Measurements from ENCODE around the gene CDH2.
A peak's percentile ranks its signal among the peaks of the same experiment; 100 is the strongest.

Gene CDH2

GRCh38 chr18:28040716-28041115 is 136.2 kb downstream of the CDH2 start:
- DNase-seq: no peak

- no peak for DNase-seq
These were observed 136.7 kb downstream of the CDH2 start for GRCh38 chr18:28040211-28040610.

DNA sequence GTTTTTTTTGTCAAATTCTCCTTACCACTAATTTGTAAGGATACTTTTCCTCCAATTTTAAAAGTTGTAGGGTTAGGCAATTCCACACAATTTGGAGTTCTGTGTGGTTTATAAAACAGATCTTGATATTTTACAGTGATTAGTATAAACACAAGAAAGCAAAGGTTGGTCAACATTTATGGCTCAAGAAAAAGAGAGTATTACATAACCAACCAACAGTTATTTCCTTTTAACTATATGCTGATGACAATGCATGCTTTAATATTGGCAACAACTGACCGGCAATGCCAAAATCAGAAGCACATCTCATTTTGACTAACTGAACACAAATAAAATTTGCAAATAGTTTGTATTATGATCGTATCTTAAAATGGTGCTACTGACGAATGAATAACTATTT is 137.2 kb downstream of the CDH2 start:
- DNase-seq: no peak

DNA sequence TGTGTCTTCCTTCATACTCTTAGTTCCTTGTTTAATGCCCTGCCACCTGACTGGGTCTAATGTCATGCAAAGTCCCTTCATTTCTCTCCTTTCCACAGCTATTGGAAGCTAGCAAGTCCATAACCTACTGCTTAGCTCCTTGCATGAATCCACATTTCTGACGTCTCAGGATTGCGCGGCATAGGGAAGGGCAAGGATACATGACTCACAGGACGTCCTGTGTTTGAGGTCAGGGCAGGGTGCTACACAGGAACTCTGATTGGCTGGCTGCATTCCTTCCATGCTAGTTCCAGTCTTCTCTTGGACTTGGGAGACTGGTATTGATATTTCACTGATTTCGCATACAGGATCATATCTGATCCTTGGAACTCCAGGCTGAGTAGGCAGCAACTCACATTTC is 137.9 kb downstream of the CDH2 start:
- DNase-seq: peak; percentile 47

- no peak for DNase-seq
These were observed 140.4 kb downstream of the CDH2 start for GRCh38 chr18:28036488-28036887.

DNA sequence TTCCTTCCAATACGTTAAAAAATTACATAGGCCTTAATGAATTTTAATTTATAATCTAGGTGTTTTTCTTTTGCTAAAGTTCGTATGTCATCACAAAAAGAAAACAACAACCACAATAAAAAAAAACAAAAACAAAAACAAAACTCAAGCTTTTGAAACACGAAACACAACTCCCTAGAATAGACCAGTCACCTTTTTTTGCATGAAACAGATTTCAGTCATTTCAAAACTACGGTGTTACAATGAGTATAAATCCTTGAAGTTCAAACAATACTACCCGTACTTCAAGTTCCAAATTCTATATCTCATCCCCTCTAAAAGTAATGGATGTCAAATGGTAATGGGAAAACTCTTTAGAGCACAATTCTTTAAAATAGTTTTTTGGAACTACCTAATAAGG is 142.4 kb downstream of the CDH2 start:
- DNase-seq: no peak

- DNase-seq: no peak
These were observed 144.8 kb downstream of the CDH2 start for GRCh38 chr18:28032177-28032576.

DNA sequence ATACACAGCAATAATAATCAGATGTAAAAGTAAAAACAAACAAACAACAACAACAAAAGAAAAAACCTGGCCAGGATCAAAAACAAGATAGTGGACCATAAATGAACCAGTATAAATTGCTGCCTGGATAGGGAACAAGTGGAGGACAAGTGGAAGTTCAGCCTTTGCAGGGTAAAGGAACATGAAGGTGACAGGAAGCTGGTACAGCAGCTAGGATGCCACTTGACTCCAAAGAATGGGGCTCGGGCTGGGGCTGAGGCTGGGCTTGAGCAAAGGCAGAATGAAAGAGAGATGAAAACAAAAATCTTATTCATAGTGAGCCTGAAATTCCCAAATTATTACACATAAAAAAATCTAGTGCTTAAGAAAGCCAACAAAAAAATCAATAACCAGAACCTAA is 146.5 kb downstream of the CDH2 start:
- no peak for DNase-seq

- no peak for DNase-seq
These were observed 149.2 kb downstream of the CDH2 start for GRCh38 chr18:28027755-28028154.

DNA sequence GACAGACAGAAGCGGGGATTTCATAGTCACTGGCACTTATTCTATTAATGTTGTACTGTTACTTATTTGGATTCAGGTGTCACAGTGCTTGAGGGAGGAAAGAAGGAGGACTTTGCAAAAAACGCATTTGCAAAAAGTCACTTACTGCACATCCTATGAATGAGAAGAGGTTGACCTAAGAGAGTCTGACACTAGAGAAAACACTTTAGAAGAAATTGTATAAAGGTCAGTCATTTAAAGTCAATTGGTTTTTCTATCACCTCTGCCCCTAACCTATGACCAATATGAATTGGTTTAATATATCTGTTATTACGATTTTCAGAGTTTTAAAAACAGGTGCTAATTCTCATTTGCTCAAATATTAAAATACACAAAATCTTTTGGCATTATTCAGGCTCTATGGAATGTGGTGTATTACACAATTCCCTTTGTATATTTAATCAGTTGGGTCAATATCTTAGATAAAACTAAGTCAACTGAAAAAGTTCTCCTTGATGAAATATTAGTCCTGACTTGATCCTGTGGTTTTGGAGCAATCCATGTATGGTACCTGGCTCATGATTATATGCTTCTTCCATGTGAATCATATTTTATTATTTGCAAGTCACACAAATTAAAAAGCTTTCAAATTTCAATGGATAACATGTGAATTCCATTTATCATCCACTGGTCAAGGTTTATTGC is 157.4 kb downstream of the CDH2 start:
- peak; percentile 36 for DNase-seq

GRCh38 chr18:28018351-28018750 is 158.6 kb downstream of the CDH2 start:
- peak; percentile 51 for DNase-seq

DNA sequence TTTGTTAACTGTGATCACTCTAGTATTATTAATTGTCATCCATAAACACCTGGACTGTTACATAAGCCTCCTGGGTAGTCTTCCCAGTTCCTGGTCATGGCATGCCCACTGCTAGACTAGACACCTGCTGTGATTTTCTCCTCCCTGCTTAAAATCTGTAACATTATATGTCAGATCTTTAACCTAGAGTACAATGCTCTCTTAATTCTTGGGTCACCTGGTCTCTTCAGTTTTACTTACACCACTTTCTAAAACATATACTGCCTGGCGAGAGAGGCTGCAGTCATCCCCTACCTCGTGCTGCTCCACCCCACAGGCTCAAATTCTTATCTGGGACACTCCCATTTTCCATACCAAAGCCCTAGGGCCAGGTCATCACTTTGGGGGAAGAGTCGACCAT is 161.3 kb downstream of the CDH2 start:
- no peak for DNase-seq

DNA sequence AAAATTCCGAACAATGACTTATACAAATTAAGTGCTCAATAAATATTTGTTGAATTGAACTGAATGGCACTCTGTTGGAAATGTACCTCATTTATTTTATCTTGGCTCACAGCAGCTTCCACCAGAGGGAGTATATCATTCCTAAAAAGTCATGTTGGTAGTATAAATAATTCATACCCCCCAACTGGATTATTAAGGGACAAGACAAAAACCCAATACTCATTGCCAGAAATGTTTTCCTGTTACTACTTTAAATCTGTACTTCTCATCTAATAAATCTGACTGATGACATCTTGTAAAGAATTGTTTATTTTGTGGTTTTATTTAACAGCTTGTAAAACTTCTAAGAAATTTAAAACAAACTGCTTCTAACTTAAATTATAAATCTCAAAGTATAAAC is 163.9 kb downstream of the CDH2 start:
- DNase-seq: no peak

GRCh38 chr18:28012336-28012735 is 164.6 kb downstream of the CDH2 start:
- no peak for DNase-seq

DNA sequence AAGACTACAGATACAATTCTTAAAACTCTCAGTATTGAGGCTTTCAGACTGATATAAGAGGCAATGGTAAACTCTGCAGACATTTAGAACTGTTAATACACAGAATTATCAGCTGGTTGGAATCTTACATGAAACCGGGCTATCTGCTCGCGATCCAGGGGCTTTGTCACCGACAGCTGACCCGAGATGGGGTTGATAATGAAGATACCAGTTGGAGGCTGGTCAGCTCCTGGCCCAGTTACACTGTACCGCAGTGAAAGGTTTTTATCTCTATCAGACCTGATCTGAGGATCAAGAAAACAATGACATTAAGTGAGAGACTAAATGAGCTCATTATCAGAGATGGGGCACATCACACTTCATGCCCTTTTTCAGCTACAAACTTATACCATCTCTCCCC is 167.3 kb downstream of the CDH2 start:
- no peak for DNase-seq

DNA sequence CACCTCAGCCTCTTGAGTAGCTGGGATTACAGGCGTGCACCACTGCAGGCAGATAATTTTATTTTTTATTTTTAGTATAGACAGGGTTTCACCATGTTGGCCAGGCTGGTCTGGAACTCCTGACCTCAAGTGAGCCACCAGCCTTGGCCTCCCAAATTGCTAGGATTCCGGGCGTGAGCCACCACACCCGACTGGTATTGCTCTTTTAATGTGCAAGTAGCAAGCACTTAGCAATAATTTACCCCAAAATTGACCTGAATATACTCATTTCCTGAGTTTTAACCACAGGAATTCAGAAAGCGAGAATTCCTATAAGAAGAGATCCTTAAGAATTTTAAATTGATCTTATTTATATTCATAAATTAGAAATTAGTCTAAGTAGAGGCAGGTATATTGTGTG is 169.1 kb downstream of the CDH2 start:
- DNase-seq: peak; percentile 73

DNA sequence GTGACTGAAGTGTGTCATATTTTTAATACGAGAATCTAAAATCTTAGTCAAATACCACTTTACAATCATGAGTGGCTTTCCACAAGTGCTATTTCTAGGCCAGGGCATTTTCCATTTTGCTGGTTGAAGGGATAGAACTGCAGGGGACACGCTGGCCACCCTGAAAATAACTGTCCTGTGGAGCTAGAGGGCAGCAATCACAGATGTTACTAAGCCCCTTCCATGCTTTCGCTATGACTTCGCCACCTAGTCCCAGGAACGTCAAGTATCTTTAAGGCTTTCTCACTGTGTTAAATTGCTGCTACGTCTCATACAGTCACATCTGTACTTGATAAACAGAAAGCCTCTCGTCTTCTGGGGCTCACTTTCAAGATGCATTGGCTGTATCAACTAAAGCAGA is 171.8 kb downstream of the CDH2 start:
- DNase-seq: peak; percentile 48

- DNase-seq: no peak
These were observed 172.3 kb downstream of the CDH2 start for GRCh38 chr18:28004606-28005005.

DNA sequence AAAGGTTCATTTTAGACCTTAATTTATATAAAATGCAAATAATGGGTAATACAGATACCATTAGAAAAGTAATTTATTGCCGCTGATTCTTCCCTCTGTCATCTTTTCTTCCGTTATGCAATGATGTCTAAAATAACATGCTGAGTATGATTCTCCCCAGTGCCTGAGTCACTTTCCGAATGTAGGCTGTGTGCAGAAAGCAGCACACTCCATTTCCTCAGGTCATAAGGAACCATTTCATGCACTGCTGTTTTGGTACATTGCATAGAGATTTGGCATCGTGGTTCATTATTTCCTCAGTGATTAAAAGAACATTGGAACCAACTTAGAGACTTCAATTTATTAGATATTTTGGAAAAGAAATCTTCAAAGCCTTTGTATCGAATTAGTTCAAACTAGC is 173.5 kb downstream of the CDH2 start:
- peak; percentile 59 for DNase-seq

GRCh38 chr18:28002841-28003240 is 174.1 kb downstream of the CDH2 start:
- DNase-seq: no peak

DNA sequence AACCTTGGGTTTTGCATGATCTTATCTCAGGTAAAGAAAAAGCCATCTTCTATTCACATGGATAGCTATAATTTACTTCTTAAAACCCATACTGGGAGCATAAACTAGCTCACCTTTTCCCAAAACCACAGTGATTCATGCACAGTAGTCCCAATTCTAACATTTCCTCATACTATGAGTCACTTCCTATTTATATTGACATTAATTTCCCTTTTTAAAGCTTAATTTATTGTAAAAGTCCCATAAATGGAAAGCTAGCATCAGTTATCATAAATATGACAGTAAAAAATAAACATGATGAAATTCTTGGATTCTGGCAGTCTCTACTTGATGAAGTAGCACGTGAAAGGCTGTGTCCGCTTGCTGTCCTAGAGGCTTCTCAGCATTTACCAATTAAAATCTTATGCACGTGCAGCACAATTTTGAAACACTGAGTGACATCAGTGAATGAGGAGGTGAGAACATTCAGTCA is 180.1 kb downstream of the CDH2 start:
- peak; percentile 31 for DNase-seq

DNA sequence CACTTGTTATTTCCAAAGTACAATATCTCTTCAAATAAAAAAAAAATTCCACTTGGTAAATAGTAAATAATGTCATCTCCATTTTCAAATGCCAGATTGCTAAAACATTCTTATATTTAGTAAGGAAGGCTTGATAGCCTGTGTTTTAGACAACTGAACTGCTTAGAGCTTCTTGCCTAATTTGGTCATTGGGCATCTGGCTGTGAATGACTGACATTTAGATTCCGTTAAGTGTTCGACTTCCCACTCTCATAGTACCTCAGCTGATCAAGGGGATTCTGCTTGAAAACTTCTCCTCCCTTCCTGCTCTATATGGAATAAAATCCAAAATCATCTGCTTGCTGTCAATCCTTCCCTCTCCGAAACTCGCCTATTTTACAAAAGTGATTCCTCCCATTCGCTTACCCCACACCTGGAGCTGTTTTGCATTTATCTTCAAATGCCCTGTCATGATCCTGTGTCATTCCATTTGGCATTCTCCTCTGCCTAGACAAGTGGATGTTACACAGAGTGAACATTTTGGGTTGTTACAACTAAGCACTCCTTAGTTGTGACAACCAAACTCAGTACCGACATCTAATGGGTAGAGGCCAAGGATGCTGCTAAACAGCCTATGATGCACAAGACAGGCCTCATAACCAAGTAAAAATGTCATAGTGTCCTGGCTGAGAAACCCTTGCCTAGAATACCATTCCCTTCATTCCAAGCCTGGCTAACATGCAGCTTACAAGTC is 181.0 kb downstream of the CDH2 start:
- no peak for DNase-seq

- no peak for DNase-seq
These were observed 182.4 kb downstream of the CDH2 start for GRCh38 chr18:27994571-27994970.

- no peak for DNase-seq
These were observed 185.5 kb downstream of the CDH2 start for GRCh38 chr18:27991391-27991790.
